Measurements from ENCODE around the gene MORN4.
"Not testable (repeated sequence)": the region's sequence is repeated elsewhere in the genome, so short reads cannot be mapped to it uniquely, and the experiment has no call there.

MORN4 gene

GRCh38 chr10:97596101-97597082 is 36.9 kb downstream of the MORN4 start:
- no peak for DNase-seq

- DNase-seq = no peak
Observed at GRCh38 chr10:97593421-97593820, 39.9 kb downstream of the MORN4 start.

- no peak for DNase-seq
Observed at GRCh38 chr10:97590748-97591495, 42.4 kb downstream of the MORN4 start.

DNA sequence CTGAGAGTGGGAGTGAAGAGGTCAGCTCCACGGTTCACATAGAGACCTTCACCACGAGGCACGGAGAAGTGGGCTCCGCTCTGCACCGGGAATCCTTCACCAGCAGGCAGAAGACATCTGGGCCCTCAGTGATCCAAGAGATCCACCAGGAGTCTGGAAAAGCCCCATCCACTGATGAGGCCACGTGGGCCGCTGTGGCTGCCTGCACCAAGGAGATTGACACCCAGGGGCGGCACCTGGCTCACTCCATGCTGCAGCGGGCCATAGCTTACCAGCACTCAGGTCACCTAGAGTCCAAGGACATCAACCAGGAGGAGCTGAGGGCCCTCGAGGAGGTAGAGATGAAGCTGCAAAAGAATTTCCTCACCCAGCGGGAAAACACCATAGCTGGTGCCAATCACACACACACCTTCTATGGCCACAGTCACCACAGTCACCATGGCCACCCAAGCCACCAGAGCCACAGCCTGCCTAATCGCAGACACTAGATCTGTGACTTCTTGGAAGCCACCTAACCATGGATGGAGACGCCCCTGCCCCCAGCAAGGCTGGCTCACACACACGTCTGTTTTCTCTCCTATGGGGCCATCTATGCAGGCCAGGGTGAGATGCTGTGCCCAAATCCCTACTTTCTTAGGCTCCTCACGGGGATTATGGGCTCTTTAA is 43.1 kb downstream of the MORN4 start:
- DNase-seq = no peak

GRCh38 chr10:97589479-97589878 is 43.8 kb downstream of the MORN4 start, which contains the start of gene C10orf62:
C10orf62 (plus strand) TSS chr10:97589721; CDS start chr10:97589898, 177 bp downstream.
- DNase-seq = no peak

DNA sequence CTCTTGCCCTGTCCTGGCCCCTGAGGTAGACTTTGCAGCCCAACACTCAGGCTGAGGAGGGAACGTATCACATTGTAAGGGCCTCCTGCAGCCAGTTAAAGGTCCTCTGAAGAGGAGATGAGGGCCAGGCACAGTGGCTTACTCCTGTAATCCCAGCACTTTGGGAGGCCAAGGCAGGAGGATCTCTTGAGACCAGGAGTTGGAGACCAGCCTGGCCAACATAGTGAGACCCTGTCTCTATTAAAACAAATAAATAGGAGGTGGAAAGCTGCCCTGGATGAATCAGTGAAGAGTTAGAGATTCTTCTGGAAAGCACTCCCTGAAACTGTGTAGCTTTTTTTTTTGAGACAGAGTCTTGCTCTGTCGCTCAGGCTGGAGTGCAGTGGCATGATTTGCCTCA is 46.1 kb downstream of the MORN4 start:
- no peak for DNase-seq

DNA sequence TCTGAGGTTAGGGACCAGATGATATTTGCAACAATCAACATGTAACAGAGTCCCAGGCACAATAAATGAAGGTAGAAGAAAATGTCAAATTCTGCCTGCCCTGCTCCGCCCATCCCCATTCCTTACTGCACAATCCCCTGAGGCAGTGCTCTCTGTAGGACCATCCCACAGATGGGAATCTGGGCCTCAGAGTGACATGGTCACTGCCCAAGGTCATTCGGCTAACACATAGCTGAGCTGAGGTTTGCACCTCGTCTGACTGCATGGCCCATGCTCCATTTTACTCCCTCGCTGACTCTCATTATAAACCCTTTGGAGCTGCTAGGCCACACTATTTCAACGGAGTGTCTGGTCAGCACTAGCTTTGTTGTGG is 47.9 kb downstream of the MORN4 start:
- DNase-seq = no peak

DNA sequence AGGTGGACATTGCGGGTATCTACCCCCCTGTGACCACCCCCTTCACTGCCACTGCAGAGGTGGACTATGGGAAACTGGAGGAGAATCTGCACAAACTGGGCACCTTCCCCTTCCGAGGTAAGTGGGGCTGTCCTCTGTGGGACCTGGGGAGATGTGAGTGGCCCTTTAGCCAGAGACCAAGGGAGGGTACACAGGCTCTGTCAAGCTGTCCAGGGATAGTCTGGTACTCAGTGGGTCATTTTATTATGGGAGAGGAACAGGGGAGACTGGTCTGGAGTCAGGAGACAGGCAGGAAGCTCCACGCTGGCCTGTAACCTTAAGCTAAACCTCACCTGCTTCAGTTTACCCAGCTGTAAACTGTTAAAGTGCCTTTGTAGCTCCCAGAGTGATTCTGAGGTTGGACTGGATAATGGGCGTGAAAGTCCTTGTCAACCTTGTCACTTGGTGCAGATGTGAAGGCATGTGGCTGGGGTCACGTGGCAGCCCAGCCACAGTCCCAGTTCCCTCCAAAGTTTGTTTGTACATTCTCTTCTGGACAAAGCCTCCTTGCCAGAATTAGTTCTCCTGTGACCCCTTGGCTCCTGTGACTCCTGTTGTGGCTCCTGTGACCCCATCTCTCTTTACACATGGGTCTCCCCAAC is 48.4 kb downstream of the MORN4 start:
- no peak for DNase-seq

- DNase-seq = peak; percentile 38 to 79
Observed at GRCh38 chr10:97584060-97584797, 49.1 kb downstream of the MORN4 start, which contains the start of gene HOGA1. HOGA1 (plus strand) TSS chr10:97584389; CDS start chr10:97584704, 315 bp downstream.

- no peak for DNase-seq
Observed at GRCh38 chr10:97583476-97583875, 49.8 kb downstream of the MORN4 start.

DNA sequence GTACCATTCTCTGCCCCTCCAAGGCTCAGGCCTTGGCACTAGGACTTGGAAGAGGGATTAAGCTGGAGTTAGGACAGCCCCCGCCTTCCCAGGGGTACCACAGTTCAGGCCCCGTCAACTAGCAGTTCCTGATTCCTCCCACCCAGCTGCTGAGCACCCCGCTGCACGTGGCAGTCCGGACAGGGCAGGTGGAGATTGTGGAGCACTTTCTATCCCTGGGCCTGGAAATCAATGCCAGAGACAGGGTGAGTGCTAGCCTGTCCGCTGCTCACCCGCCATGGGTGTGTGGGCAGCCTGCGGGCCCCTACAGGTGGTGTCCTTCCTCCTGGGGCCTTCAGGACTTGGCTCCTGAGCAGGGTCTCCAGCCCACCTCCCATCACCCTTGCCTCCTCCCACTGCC is 51.1 kb downstream of the MORN4 start:
- no peak for DNase-seq

DNA sequence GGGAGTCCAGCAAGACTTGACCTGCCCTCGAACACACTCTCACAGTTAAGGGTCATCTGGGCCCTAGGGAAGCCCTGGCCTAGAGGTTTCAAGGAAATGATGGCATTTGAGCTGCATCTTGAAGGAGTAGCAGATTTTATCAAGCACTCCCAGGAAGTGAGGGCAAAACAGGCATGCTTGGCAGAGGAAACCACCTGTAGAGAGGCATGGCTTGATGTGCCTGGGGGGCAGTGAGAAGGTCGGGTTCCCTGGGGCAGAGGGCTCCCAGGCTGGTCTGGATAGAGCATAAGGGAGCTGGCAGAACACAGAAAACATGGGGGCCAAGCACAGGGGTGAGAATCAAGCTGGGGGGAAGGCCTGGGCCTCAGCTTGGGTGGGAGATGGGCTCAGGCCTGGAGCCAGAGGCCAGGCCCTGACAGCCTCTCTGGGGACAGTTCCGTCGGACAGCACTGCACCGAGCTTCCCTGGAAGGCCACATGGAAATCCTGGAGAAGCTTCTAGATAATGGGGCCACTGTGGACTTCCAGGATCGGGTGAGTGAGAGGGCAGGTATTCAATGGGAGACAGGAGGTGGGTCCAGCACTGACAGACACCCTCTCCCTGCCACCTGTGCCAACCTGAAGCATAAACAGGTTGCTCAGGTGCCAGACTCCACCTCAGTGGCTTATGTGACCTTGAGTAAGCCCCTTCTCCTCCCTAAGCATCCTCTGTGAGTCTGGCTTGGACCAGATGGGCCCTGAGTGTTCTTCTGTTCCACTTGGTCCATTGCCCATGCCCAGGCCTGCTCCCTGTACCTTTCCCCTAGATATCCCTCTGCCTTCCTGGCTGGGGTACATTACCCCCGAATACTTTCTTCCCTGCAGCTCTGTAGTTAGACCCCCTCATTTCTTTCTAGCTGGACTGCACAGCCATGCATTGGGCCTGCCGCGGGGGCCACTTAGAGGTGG is 52.6 kb downstream of the MORN4 start:
- no peak for DNase-seq

DNA sequence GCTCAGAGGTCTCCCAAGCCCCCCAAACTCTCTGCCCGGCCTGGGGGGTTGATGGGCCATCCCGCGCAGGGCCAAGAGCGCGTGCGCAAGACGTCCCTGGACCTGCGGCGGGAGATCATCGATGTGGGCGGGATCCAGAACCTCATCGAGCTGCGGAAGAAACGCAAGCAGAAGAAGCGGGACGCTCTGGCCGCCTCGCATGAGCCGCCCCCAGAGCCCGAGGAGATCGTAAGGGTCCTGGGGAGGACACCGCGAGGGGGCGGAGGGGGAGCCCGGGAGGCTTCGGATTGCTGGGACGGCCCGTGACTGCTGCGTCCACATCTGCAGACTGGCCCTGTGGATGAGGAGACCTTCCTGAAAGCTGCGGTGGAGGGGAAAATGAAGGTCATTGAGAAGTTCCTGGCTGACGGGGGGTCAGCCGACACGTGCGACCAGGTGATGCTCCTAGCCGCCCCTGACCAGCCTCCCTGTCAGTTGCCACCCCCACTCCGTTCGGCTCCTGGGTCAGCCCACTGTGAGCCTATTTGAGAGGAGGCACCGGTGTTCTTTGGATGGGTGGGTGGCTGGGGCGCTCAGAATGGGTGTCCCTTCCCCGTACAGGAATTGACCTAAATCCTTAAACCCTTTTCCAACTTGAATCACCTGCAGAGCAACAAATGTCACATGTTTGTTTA is 55.0 kb downstream of the MORN4 start:
- DNase-seq = no peak

- no peak for DNase-seq
Observed at GRCh38 chr10:97577701-97578100, 55.6 kb downstream of the MORN4 start.

DNA sequence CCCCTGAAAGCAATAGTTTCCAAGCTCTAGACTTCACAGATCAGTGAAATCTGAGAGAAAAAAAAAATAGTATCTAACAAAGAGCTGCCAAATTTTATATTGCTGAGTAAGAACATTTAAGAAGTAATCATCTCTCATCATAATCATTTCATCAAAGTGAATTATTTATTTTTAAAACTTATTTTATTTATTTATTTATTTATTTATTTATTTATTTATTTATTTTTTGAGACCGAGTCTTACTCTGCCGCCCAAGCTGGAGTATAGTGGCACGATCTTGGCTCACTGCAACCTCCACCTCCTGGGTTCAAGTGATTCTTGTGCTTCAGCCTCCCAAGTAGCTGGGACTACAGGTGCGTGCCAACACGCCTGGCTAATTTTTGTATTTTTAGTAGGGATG is 56.8 kb downstream of the MORN4 start:
- not testable (repeated sequence) for DNase-seq

GRCh38 chr10:97575127-97575668 is 58.1 kb downstream of the MORN4 start:
- DNase-seq = no peak

GRCh38 chr10:97574374-97575126 is 58.8 kb downstream of the MORN4 start:
- DNase-seq = peak in 1 of 2 experiments; percentile 12

GRCh38 chr10:97573672-97574071 is 59.6 kb downstream of the MORN4 start:
- no peak for DNase-seq

DNA sequence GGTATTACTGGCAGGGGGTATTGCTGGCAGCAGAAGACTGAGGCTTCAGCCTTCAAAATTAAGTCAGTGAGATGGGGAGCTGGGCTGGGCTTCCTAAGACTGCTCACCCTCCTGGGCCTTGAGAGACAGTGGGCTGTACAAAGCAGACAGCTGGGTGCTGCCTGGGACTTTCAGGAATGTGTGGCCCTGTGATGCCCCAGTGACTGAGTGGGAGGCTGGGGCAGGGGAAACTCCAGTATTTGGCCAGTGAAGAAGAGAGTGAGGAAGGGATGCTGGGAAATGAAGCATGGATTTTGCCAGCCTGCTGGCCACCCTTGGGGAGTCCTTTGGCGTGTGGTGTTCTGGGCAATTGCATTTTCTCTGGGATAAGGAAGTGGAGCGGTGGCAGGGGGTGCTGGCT is 60.3 kb downstream of the MORN4 start:
- no peak for DNase-seq

All from NCI-H446 (cell line).